ENCODE measurements around the gene ZNF501. TPM values are rescaled to one million over a fixed set of nuclear protein-coding genes. Genes with fewer than 3 reads are reported as not detected.

ZNF501 gene
- total RNA-seq, 1 donor from 2014 or later = 17.5 TPM

Other genes starting within 250 kb of the ZNF501 start
- 21.9 TPM for gene ZKSCAN7, start 174.4 kb upstream of the ZNF501 start, total RNA-seq
- gene ZNF660, start 144.7 kb upstream of the ZNF501 start, total RNA-seq = 11.3 TPM
- gene ZNF197, start 104.6 kb upstream of the ZNF501 start, total RNA-seq = 56.1 TPM
- gene ZNF35, start 80.9 kb upstream of the ZNF501 start, total RNA-seq = 17.7 TPM
- 10.8 TPM for gene ZNF502, start 17.0 kb upstream of the ZNF501 start, total RNA-seq
- 21.1 TPM for gene KIAA1143, start 32.0 kb downstream of the ZNF501 start, total RNA-seq
- gene KIF15, start 32.2 kb downstream of the ZNF501 start, total RNA-seq = 6.4 TPM
- 4.7 TPM for gene TMEM42, start 132.3 kb downstream of the ZNF501 start, total RNA-seq
- not detected for gene TGM4, start 145.0 kb downstream of the ZNF501 start, total RNA-seq
- 31.5 TPM for gene ZDHHC3, start 246.5 kb downstream of the ZNF501 start, total RNA-seq
- gene EXOSC7, start 246.6 kb downstream of the ZNF501 start, total RNA-seq = 20.4 TPM